AG10803 (cell line): Measurements from ENCODE around the gene PLEKHH2.

Source experiments
- DNase-seq: peaks from one replicate; pipeline ENCODE4 v3.0.0; 2010; ENCODE audit warnings: low read depth
- H3K4me3 ChIP-seq: 2 replicates; pipeline ENCODE4 v1.5.1; 2011; ENCODE audit warnings: mild to moderate bottlenecking, low read length, control low read depth
- TF ChIP-seq, protein P1 (sequence below): conservative IDR thresholded peaks from 2 replicates; pipeline ENCODE4 v1.5.1; 2011; ENCODE audit warnings: mild to moderate bottlenecking, low read length, control low read depth, inconsistent platforms

PLEKHH2 gene

DNA sequence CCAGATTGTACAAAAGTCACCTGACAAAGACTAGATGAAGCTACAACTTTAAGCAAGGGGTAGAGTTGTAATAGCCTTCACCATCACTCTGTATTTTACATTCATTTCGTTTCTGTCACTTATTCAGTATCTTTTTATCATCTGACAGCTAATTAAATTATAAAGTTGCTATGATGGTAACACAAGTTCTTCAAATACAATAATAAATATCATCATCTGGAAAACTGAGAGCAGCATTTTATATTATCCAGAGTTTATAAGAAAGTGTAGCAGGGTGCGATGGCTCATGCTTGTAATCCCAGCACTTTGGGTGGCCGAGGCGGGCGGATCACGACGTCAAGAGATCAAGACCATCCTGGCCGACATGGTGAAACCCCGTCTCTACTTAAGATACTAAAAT is 157.9 kb downstream of the PLEKHH2 start:
- no peak for DNase-seq
- TF ChIP-seq, protein P1, sequence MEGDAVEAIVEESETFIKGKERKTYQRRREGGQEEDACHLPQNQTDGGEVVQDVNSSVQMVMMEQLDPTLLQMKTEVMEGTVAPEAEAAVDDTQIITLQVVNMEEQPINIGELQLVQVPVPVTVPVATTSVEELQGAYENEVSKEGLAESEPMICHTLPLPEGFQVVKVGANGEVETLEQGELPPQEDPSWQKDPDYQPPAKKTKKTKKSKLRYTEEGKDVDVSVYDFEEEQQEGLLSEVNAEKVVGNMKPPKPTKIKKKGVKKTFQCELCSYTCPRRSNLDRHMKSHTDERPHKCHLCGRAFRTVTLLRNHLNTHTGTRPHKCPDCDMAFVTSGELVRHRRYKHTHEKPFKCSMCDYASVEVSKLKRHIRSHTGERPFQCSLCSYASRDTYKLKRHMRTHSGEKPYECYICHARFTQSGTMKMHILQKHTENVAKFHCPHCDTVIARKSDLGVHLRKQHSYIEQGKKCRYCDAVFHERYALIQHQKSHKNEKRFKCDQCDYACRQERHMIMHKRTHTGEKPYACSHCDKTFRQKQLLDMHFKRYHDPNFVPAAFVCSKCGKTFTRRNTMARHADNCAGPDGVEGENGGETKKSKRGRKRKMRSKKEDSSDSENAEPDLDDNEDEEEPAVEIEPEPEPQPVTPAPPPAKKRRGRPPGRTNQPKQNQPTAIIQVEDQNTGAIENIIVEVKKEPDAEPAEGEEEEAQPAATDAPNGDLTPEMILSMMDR: no peak

DNA sequence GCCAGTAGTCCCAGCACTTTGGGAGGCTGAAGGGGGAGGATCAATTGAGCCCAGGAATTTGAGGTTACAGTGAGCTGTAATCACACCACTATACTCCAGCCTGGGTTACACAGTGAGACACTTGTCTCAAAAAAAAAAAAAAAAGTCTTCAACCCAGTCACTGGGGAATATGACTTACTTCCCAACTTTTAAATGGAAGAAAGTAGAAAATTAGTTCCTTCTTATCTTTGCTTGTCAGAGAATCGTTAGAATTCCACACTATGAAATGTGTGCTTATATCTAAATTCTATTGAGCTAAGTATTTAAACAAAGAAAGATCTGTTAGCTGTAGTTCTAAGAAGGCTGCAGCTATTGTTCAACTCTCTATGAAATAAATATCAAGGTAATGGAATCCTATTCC is 159.1 kb downstream of the PLEKHH2 start:
- H3K4me3 ChIP-seq: no peak overlapping the region
- TF ChIP-seq, protein P1: no peak
- no peak for DNase-seq

More for the DNA sequence above, 157.9 kb downstream of the PLEKHH2 start:
- H3K4me3 ChIP-seq: no peak overlapping the region

DNA sequence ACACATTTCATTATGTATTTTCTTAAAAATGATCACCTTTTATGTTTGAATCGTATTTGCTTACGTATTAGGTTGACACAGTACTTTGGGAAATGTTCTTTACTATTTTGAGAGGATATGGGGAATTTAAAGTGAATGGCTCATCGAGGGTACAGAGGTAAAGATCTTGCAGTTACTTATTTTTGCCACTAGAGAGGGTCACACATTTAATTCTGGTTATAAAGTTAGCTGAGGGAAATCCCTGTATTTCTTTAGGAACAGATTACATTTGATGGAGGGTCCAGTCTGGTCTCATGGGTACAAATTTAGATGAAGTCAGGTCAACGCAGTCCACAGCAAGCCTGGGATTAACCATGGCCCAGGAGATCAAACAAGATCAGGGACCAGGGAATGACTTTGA is 161.2 kb downstream of the PLEKHH2 start:
- TF ChIP-seq, protein P1: peak; percentile 19; the same call in 1 of the 2 replicates
- H3K4me3 ChIP-seq: no peak overlapping the region
- DNase-seq: no peak

DNA sequence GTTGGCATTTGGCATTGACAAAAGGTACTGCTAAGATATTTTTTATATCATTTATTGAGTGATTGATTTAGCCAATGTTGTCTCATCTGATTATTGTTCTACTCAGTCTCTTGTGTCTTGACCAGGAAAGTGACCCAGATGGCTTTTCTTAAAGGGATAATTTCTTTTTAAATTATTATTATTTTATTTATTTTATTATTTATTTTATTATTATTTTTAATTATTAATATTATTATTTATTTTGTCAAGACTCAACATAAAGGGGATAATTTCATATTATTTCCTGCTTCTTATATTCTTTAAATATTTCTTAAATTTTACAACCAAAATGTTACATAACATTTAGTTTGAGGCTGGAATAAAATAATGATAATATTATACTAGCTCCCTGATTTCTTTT is 163.8 kb downstream of the PLEKHH2 start:
- TF ChIP-seq, protein P1: no peak
- DNase-seq: no peak
- no peak overlapping the region for H3K4me3 ChIP-seq

DNA sequence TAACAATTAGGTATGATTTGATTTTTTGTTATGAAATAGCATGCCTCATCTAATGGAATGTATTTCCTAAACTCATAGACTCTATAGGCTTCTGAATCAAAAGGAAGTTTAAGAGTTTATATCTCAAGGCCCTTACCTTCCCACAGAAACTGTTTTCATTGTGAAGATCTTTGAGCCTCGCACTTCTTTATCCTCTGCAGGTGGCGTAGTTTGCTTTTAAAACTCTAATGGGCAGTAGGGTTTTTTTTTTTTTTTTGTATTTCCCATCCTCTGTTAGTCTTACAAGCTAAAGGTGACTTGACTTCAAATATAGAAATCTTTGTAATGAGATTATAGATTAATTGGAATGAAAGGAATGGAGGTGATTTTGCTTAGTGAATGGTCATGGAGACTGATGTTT is 165.1 kb downstream of the PLEKHH2 start:
- no peak overlapping the region for H3K4me3 ChIP-seq
- DNase-seq: no peak
- TF ChIP-seq, protein P1: no peak

DNA sequence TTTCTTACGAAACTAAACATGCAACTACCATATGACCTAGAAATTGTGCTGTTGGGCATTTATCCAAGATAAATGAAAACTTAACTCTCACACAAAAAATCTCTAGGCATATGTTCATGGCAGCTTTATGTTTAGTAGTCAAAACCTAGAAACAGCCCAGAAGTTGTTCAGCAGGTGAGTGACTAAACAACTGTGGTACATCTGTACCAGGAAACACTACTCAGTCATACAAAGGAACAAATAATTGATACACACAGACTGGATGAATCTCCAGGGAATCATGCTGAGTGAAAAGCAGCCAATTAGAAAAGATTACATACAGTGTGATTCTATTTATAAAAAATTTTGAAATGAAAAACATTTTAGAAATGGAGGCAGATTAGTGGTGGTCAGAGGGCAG is 166.1 kb downstream of the PLEKHH2 start:
- H3K4me3 ChIP-seq: no peak overlapping the region
- TF ChIP-seq, protein P1: no peak
- peak; percentile 2 for DNase-seq

DNA sequence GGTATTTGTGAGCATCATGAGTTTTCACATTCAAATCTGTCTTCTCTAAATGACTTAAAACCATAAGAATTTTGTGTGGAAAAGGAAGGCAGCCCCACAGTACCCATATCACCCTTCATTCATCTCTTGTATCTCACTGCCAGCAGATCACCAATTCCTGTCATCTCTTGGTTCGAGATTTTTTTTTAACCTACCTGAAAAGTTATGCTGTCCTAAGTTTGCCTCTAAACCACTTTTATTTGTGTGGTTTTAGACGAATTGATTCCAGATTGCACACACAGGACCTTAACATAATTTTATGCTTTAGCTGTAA is 169.6 kb downstream of the PLEKHH2 start:
- DNase-seq: no peak
- TF ChIP-seq, protein P1: no peak
- H3K4me3 ChIP-seq: no peak overlapping the region
